Measurements from ENCODE around the gene TTC28. TPM values are rescaled to one million over a fixed set of nuclear protein-coding genes. Genes with fewer than 3 reads are reported as not detected.

TTC28 gene
- total RNA-seq, 4 donors from 2014 or later, result 35.6 to 42.6 (median 36.9) TPM

DNA sequence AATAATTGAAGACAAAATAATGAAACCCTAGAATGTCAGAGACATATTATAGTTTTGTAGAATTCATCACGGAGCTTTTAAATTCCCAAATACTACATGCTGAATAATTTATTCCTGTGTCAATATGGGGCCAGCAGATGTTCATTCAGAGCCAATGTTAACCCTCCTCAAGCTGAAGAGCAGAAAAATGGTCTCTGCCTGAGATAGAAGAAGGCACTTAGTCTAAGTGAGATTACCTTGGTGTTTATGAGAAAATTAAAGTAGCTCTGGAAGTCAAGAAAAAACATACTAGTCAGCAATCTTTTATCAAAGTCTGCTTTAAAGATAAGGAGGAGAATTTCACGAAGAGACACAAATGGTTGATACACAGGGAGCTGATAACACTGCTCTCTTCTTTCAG, 328.2 kb downstream of the TTC28 start:
- H3K4me3 ChIP-seq, result no peak overlapping the region
- 59% methylated on average over 2 of the region's 2 CpGs for WGBS
- DNase-seq (ENCODE audit: extremely low spot score), result no peak
- H3K36me3 ChIP-seq, result no peaks in the 10 kb centered on the region
- no peak overlapping the region for H3K27ac ChIP-seq (replicated peaks in 1 of 4)
- TF ChIP-seq, protein P1, sequence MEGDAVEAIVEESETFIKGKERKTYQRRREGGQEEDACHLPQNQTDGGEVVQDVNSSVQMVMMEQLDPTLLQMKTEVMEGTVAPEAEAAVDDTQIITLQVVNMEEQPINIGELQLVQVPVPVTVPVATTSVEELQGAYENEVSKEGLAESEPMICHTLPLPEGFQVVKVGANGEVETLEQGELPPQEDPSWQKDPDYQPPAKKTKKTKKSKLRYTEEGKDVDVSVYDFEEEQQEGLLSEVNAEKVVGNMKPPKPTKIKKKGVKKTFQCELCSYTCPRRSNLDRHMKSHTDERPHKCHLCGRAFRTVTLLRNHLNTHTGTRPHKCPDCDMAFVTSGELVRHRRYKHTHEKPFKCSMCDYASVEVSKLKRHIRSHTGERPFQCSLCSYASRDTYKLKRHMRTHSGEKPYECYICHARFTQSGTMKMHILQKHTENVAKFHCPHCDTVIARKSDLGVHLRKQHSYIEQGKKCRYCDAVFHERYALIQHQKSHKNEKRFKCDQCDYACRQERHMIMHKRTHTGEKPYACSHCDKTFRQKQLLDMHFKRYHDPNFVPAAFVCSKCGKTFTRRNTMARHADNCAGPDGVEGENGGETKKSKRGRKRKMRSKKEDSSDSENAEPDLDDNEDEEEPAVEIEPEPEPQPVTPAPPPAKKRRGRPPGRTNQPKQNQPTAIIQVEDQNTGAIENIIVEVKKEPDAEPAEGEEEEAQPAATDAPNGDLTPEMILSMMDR (IDR thresholded peaks at IDR 0.05), result no peak
- TF ChIP-seq POLR2A (IDR thresholded peaks at IDR 0.05; ENCODE audit: low read depth) (no peak), POLR2AphosphoS5 (IDR thresholded peaks at IDR 0.05) (no peak), EP300 (IDR thresholded peaks at IDR 0.05) (no peak)
- intact Hi-C loops (cut with DNase I), result no loop called here
- peaks cover 0 to 2% (median under 1%) of the 10 kb centered on the region in 4 donors for H3K4me1 ChIP-seq
- no peaks in the 10 kb centered on the region for H3K27me3 ChIP-seq
- H3K9me3 ChIP-seq, result no peaks in the 10 kb centered on the region

DNA sequence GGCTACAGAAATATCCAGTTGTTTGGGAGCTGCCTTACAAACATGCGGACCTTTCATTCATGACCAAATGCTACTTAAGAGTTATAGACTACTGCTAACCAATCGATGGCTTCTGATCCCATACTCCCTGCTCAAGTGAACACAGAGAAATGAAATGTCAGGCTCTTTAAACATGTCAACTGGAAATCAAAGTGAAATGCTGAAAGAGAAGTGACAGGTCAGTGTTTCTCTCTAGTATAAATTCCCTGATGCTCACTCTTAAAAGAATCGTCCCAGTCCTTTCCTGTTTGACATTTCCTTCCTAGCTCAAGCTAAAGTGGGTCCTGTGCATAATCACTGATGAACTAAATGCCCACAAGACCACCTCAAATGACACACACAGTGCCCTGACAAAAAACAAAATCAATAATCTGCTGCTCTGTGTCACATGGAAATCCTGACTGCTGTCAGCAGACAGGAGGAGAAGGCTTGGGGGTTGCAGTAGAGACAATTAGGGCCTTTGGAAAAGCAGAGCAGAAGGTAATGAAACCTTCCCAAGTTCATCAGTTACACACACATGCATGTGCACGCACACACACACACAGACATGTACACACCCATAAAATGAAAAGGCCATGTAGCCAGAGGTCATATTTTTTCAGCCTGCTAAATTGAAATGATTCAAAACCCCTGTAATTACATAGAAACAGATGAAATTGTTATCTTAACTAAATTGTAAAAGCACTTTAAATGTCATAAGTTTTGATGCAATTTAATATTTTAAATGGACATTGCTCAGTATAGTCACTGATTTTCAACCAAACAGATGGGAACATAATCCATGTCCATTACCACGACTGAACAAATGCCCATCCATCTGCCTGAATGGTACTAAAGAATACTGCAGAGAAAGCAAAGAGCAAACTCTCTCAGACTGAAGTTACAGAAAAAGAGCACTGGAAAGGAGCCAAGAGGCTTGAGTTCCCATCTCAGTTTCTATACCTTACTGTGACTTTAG, 330.7 kb downstream of the TTC28 start:
- Histone ChIP-seq H3K27me3 (no peaks in the 10 kb centered on the region), H3K9me3 (no peaks in the 10 kb centered on the region), H3K4me1 (peaks cover 15 to 19% (median 17%) of the 10 kb centered on the region in 4 donors), H3K36me3 (no peaks in the 10 kb centered on the region), H3K4me3 (no peak overlapping the region), H3K27ac (replicated peaks in 1 of 4) (no peak overlapping the region)
- TF ChIP-seq POLR2A (IDR thresholded peaks at IDR 0.05; ENCODE audit: low read depth) (no peak), EP300 (IDR thresholded peaks at IDR 0.05) (no peak), POLR2AphosphoS5 (IDR thresholded peaks at IDR 0.05) (no peak)
- TF ChIP-seq, protein P1 (IDR thresholded peaks at IDR 0.05), result no peak
- intact Hi-C loops (cut with DNase I), result no loop called here
- WGBS, result 71% methylated on average over 5 of the region's 5 CpGs
- DNase-seq (ENCODE audit: extremely low spot score), result no peak

DNA sequence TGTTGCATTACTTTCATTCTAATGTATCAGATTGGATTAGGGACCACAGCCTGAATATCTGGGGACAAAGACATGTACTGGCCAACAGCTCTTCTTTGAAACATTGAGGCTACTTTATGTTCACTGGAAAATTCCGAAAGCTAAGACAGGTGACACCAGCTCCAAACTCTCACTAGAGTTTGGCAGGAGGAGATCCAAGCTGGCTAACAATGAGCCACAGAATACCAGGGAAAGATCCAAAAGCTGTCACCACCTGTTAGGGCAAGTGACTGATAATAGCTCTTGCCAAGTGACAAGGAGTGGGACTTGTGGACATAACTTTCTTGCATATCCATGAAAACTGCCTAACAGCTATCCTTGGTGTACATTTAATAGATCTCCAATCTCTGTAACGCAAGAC, 333.3 kb downstream of the TTC28 start:
- Histone ChIP-seq H3K4me3 (no peak overlapping the region), H3K27ac (replicated peaks in 1 of 4) (no peak overlapping the region), H3K9me3 (no peaks in the 10 kb centered on the region), H3K4me1 (peaks cover 15 to 24% (median 22%) of the 10 kb centered on the region in 4 donors), H3K36me3 (no peaks in the 10 kb centered on the region), H3K27me3 (no peaks in the 10 kb centered on the region)
- DNase-seq (ENCODE audit: extremely low spot score), result no peak
- WGBS, result 70% methylated on average over 2 of the region's 2 CpGs
- intact Hi-C loops (cut with DNase I), result no loop called here
- TF ChIP-seq POLR2A (IDR thresholded peaks at IDR 0.05; ENCODE audit: low read depth) (no peak), EP300 (IDR thresholded peaks at IDR 0.05) (no peak), POLR2AphosphoS5 (IDR thresholded peaks at IDR 0.05) (no peak)
- TF ChIP-seq, protein P1 (IDR thresholded peaks at IDR 0.05), result no peak

DNA sequence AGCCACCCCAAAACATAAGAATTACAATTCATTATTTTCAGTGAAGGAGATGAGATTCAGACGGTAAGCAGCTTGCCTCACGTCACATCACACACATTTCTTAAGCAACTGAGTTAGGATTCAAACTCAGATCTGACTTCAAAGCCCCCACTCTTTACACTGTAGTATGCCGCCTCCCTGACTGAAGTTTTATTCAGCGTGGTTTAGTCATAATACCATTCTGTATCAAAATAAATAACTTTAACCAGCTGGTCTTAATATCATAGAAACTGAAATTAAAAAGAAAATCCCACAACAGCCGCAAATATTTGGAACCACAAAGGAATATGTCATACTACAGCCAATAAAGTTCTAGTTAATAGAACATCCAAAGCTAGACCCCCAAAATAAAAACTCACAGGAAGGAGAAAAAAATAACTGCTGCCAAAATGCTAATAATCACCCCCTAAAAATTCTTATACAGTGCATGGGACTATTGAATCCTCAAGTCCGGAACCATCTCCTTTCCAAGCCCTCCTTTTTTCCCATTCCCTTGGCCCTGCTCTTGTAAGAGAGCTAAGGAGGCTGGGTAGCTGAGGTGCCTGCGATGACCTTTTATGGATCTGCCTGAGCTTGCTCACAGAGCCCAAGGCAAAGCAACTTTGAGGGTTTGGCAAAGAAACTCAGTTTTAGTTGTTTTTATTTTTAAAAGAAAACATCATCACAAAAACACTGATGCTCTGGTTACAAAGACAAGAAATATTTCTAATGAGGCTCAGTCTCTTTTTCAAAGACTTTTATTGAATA, 334.5 kb downstream of the TTC28 start:
- H3K9me3 ChIP-seq, result no peaks in the 10 kb centered on the region
- WGBS, result 68% methylated on average over 7 of the region's 7 CpGs
- H3K36me3 ChIP-seq, result no peaks in the 10 kb centered on the region
- H3K27ac ChIP-seq (replicated peaks in 1 of 4), result no peak overlapping the region
- DNase-seq (ENCODE audit: extremely low spot score), result no peak
- TF ChIP-seq, protein P1 (IDR thresholded peaks at IDR 0.05), result no peak
- TF ChIP-seq EP300 (IDR thresholded peaks at IDR 0.05), result no peak
- no peak for TF ChIP-seq POLR2A (IDR thresholded peaks at IDR 0.05; ENCODE audit: low read depth)
- no peak for TF ChIP-seq POLR2AphosphoS5 (IDR thresholded peaks at IDR 0.05)
- H3K4me3 ChIP-seq, result peak overlapping the region in 1 of 4 donors; percentile 10
- intact Hi-C loops (cut with DNase I), result no loop called here
- H3K4me1 ChIP-seq, result peaks cover 15 to 30% (median 27%) of the 10 kb centered on the region in 4 donors
- no peaks in the 10 kb centered on the region for H3K27me3 ChIP-seq

Measured in esophagus muscularis mucosa (tissue), 4 donors.